SK-N-SH (cell line): Measurements from ENCODE around the gene PEMT. TPM values are rescaled to one million over a fixed set of nuclear protein-coding genes. Genes with fewer than 3 reads are reported as not detected.

Source experiments
- CTCF ChIA-PET: fragments of 300-600, 350-600 bp; formaldehyde crosslinking; extraction: SDS; loops from one replicate; lab custom pipeline; 2021; lab: Yijun Ruan, JAX
- POLR2A ChIA-PET: fragments of 350-600 bp; sonication (Branson Sonifier 250); formaldehyde crosslinking; extraction: SDS; loops from one replicate; lab custom pipeline; 2020; ENCODE audit warnings: antibody characterized with exemption, inconsistent platforms; lab: Yijun Ruan, JAX
- DNase-seq: peaks from one replicate; pipeline ENCODE4 v3.0.0; 2012
- H2AFZ ChIP-seq: fragments of 200-600 bp; sonication (generic); 2 replicates; pipeline ENCODE4 v1.8.1; 2016; ENCODE audit warnings: antibody characterized with exemption, mild to moderate bottlenecking, low read depth
- H3F3A ChIP-seq: fragments of 200-600 bp; sonication (generic); replicated peaks from 2 replicates; pipeline ENCODE3; 2016; ENCODE audit warnings: antibody characterized with exemption, mild to moderate bottlenecking; ENCODE audit not compliant: insufficient read depth
- H3K27ac ChIP-seq, 2 experiments: fragments of 200-500 bp in 1 of 2; fragments of 200-600 bp in 1 of 2; sonication (Bioruptor generic) in 1 of 2; sonication (generic), shearing (Covaris generic) in 1 of 2; 2 replicates each; pipeline versions ENCODE4 v1.5.1 to v1.6.1; 2014 to 2016; ENCODE audit warnings: low read depth in 2 of 2, inconsistent platforms in 1 of 2, low read length in 1 of 2, mild to moderate bottlenecking in 1 of 2, mixed read lengths in 1 of 2
- H3K27me3 ChIP-seq: fragments of 200-600 bp; sonication (generic), shearing (Covaris generic); 2 replicates; pipeline ENCODE4 v1.6.1; 2016; ENCODE audit warnings: mixed run types; ENCODE audit not compliant: insufficient read depth
- H3K36me3 ChIP-seq, 2 experiments: fragments of 200-500 bp in 1 of 2; fragments of 200-600 bp in 1 of 2; sonication (Bioruptor generic) in 1 of 2; sonication (generic) in 1 of 2; replicated peaks in 1 of 2; 2 replicates each; pipeline versions ENCODE3 to v1.5.1; 2014 to 2016; ENCODE audit warnings: low read length in 1 of 2, mild to moderate bottlenecking in 1 of 2; ENCODE audit not compliant: insufficient read depth in 2 of 2, control insufficient read depth in 1 of 2
- H3K4me1 ChIP-seq, 2 experiments: fragments of 200-500 bp in 1 of 2; fragments of 200-600 bp in 1 of 2; sonication (Bioruptor generic) in 1 of 2; sonication (generic), shearing (Covaris generic) in 1 of 2; 2 replicates each; pipeline versions ENCODE4 v1.5.1 to v1.6.1; 2014 to 2016; ENCODE audit warnings: low read depth in 1 of 2, low read length in 1 of 2, mixed run types in 1 of 2; ENCODE audit not compliant: insufficient read depth in 2 of 2, control insufficient read depth in 1 of 2
- H3K4me2 ChIP-seq: fragments of 200-600 bp; sonication (generic), shearing (Covaris generic); 2 replicates; pipeline ENCODE4 v1.6.1; 2017; ENCODE audit warnings: mixed run types
- H3K4me3 ChIP-seq, 2 experiments: fragments of 200-500 bp in 1 of 2; fragments of 200-600 bp in 1 of 2; sonication (Bioruptor generic) in 1 of 2; sonication (generic), shearing (Covaris generic) in 1 of 2; 2 replicates each; pipeline versions ENCODE4 v1.5.1 to v1.8.1; 2014 to 2016; ENCODE audit warnings: low read depth in 2 of 2, inconsistent platforms in 1 of 2, low read length in 1 of 2, mild to moderate bottlenecking in 1 of 2, mixed read lengths in 1 of 2, moderate library complexity in 1 of 2
- H3K79me2 ChIP-seq: fragments of 200-600 bp; sonication (generic); 2 replicates; pipeline ENCODE4 v1.8.1; 2017; ENCODE audit warnings: mild to moderate bottlenecking; ENCODE audit not compliant: insufficient read depth
- H3K9ac ChIP-seq: fragments of 200-600 bp; sonication (generic); 2 replicates; pipeline ENCODE4 v1.6.1; 2017; ENCODE audit warnings: mixed run types
- H3K9me2 ChIP-seq: fragments of 200-600 bp; sonication (generic); 2 replicates; pipeline ENCODE4 v1.6.1; 2017; ENCODE audit warnings: mixed run types
- H3K9me3 ChIP-seq: fragments of 200-600 bp; sonication (generic); 2 replicates; pipeline ENCODE4 v1.6.1; 2017; ENCODE audit warnings: mixed run types, mild to moderate bottlenecking, moderate library complexity
- H4K20me1 ChIP-seq: fragments of 200-600 bp; sonication (generic); 2 replicates; pipeline ENCODE4 v1.6.1; 2017; ENCODE audit warnings: mild to moderate bottlenecking, mixed run types; ENCODE audit not compliant: insufficient read depth
- GABPA ChIP-seq: IDR thresholded peaks from 2 replicates; pipeline ENCODE4 v1.4.0; 2012; ENCODE audit warnings: low read depth, mild to moderate bottlenecking
- GATA2 ChIP-seq: sonication (generic); formaldehyde crosslinking; IDR thresholded peaks from 2 replicates; pipeline ENCODE4 v1.5.0; 2020; ENCODE audit warnings: mild to moderate bottlenecking, missing genetic modification reagents
- MXI1 ChIP-seq: IDR thresholded peaks from 2 replicates; pipeline ENCODE4 v1.6.1; 2012; ENCODE audit warnings: mild to moderate bottlenecking, low read depth, low read length, improper control_type of control experiment
- NFIC ChIP-seq: IDR thresholded peaks from 2 replicates; pipeline ENCODE4 v1.4.0; 2012; ENCODE audit warnings: borderline replicate concordance
- REST ChIP-seq: IDR thresholded peaks from 2 replicates; pipeline ENCODE4 v1.6.1; 2012; ENCODE audit warnings: mild to moderate bottlenecking, low read depth, low read length, moderate library complexity
- SMC3 ChIP-seq: IDR thresholded peaks from 2 replicates; pipeline ENCODE4 v1.6.1; 2012; ENCODE audit warnings: low read depth, low read length, improper control_type of control experiment
- TEAD4 ChIP-seq: IDR thresholded peaks from 2 replicates; pipeline ENCODE4 v1.4.0; 2012; ENCODE audit warnings: mild to moderate bottlenecking, borderline replicate concordance; ENCODE audit not compliant: insufficient read depth
- USF2 ChIP-seq: fragments of 150-350 bp; IDR thresholded peaks from 2 replicates; pipeline ENCODE4 v1.6.1; 2017; ENCODE audit warnings: antibody characterized with exemption, low read length, low read depth, borderline replicate concordance
- YY1 ChIP-seq: IDR thresholded peaks from 2 replicates; pipeline ENCODE4 v1.4.0; 2012; ENCODE audit warnings: low read depth, mild to moderate bottlenecking
- ZBTB33 ChIP-seq: IDR thresholded peaks from 2 replicates; pipeline ENCODE4 v1.4.0; 2012; ENCODE audit warnings: low read depth, borderline replicate concordance
- WGBS: methylation state at CpG from one replicate; pipeline ENCODE4 v1.1.6; 2017; ENCODE audit warnings: low lambda C conversion rate; 5-methylcytosine and 5-hydroxymethylcytosine counted together
- polyA plus RNA-seq, 3 experiments: library from polyadenylated mRNA; depleted of rRNA; stranded (reverse); fragments of >200 nt; gene quantifications; 2 replicates each; pipeline ENCODE4 v1.2.3, GENCODE V29; 2012

PEMT gene
- polyA plus RNA-seq, 1 of the 3 experiments (the other 2 are of a cell fraction): 52.8 TPM

GRCh38 chr17:17549732-17550366, 41.7 kb downstream of the PEMT start:
- Histone ChIP-seq H3K4me1 (peaks cover 0 to 56% of the 10 kb centered on the region in 2 experiments; a peak in 2 of 4 replicates), H2AFZ (no peak overlapping the region), H4K20me1 (no peaks in the 10 kb centered on the region), H3F3A (no peaks in the 10 kb centered on the region), H3K4me3 (no peak overlapping the region), H3K27me3 (no peaks in the 10 kb centered on the region), H3K79me2 (no peaks in the 10 kb centered on the region), H3K27ac (no peak overlapping the region), H3K4me2 (no peak overlapping the region), H3K36me3 (no peaks in the 10 kb centered on the region), H3K9ac (no peak overlapping the region), H3K9me2 (no peaks in the 10 kb centered on the region), H3K9me3 (no peaks in the 10 kb centered on the region)
- CTCF ChIA-PET: interaction anchor here (1.0 to 4.5 kb wide), 4 partner anchors 20 to 53 kb away, joined by 3 to 31 read pairs (median 4); partner anchors contain the start of gene RASD1
- 90% methylated on average over 20 of the region's 20 CpGs for WGBS
- no peak for TF ChIP-seq REST
- no peak for TF ChIP-seq GATA2
- POLR2A ChIA-PET: interaction anchor here (0.9 kb wide), 1 partner anchor 53 kb away, joined by 3 read pairs; no protein-coding TSS in a partner anchor
- DNase-seq: no peak

GRCh38 chr17:17548044-17548443, 43.5 kb downstream of the PEMT start:
- Histone ChIP-seq H3K4me1 (peaks cover 0 to 59% of the 10 kb centered on the region in 2 experiments; a peak in 2 of 4 replicates), H4K20me1 (no peaks in the 10 kb centered on the region), H3F3A (no peaks in the 10 kb centered on the region), H3K9ac (no peak overlapping the region), H3K9me2 (no peaks in the 10 kb centered on the region), H3K79me2 (no peaks in the 10 kb centered on the region), H2AFZ (no peak overlapping the region), H3K27me3 (no peaks in the 10 kb centered on the region), H3K9me3 (no peaks in the 10 kb centered on the region), H3K36me3 (no peaks in the 10 kb centered on the region), H3K27ac (peak overlapping the region in 1 of 2 experiments; percentile 96; a peak in 2 of 4 replicates), H3K4me2 (no peak overlapping the region), H3K4me3 (no peak overlapping the region)
- no peak for TF ChIP-seq GABPA
- POLR2A ChIA-PET: no interaction called here
- 89% methylated on average over 6 of the region's 8 CpGs for WGBS
- CTCF ChIA-PET: interaction anchor here (0.7 to 4.5 kb wide), 7 partner anchors 10 to 194 kb away, joined by 3 to 31 read pairs (median 4); partner anchors contain the start of gene RASD1
- DNase-seq: no peak

GRCh38 chr17:17547210-17547764, 44.2 kb downstream of the PEMT start:
- ChIA-PET POLR2A (interaction anchor here (1.0 to 1.5 kb wide), 2 partner anchors 45 to 51 kb away, joined by 3 to 9 read pairs; partner anchors contain the start of genes PEMT and RASD1), CTCF (interaction anchor here (0.7 to 4.5 kb wide), 6 partner anchors 17 to 114 kb away, joined by 3 to 31 read pairs (median 4); partner anchors contain the start of gene RASD1)
- Histone ChIP-seq H3K9me3 (no peaks in the 10 kb centered on the region), H3K9me2 (no peaks in the 10 kb centered on the region), H3K4me2 (no peak overlapping the region), H3K79me2 (no peaks in the 10 kb centered on the region), H3K4me3 (no peak overlapping the region), H3K36me3 (no peaks in the 10 kb centered on the region), H2AFZ (no peak overlapping the region), H3K27me3 (no peaks in the 10 kb centered on the region), H3K9ac (no peak overlapping the region), H3K27ac (peak overlapping the region in 1 of 2 experiments; percentile 96; a peak in 2 of 4 replicates), H3K4me1 (peaks cover 0 to 65% of the 10 kb centered on the region in 2 experiments; a peak in 2 of 4 replicates), H3F3A (no peaks in the 10 kb centered on the region), H4K20me1 (no peaks in the 10 kb centered on the region)
- peak; percentile 81 for DNase-seq
- 66% methylated on average over 6 of the region's 9 CpGs for WGBS
- TF ChIP-seq NFIC (no peak), YY1 (no peak), TEAD4 (no peak), MXI1 (no peak; the same call in 1 of the 2 replicates), GATA2 (peak; percentile 73), SMC3 (no peak), USF2 (no peak), ZBTB33 (no peak)
